ENCODE results near the gene ANXA11.

ANXA11 gene

DNA sequence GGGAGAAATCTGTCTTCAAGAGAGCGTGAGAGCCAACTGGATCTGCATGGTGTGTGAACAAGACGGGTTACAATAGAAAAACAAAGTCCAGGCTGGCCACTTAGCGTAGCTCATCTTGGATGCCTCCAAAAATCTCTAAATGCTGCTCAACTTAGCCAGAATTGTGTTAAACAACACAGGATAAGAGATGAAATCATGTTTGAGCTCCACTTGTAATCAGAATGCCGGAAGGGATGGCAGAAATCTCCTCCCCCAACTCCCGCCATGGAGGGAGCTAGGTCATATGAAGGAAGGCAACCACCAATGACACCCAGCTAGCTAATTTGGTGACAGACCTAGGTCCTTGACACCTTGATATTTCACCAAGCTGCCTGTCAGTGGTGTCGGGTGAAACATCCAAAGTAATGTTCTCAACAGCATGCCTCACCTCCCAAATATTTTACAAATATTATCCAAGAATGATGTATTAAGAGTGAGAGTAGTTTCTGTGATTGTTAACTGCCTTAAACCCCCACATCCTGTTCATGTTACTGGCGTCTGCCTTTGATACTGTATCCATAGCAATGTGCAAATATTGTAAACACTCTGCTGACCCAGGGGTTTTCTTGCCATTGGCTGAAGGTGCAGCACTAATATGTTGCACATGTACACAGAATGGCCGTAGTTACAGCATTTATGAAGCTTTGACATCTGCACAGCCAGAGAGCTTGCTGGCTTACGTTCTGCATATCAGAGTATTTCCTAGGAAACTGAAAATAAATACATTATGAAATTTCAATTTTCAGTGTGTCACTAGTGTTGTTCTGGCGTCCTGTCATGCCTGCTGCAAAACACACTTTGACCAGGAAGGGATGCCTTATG, 101.0 kb downstream of the ANXA11 start:
- DNase-seq (ENCODE audit: low read depth in 2 of 2): no peak
